SK-N-SH (cell line): ENCODE measurements around the gene C6orf136. TPM values are rescaled to one million over a fixed set of nuclear protein-coding genes. Genes with fewer than 3 reads are reported as not detected.

Experiments
- CTCF ChIA-PET: fragments of 300-600, 350-600 bp; formaldehyde crosslinking; extraction: SDS; loops from one replicate; lab custom pipeline; 2021; lab: Yijun Ruan, JAX
- POLR2A ChIA-PET: fragments of 350-600 bp; sonication (Branson Sonifier 250); formaldehyde crosslinking; extraction: SDS; loops from one replicate; lab custom pipeline; 2020; ENCODE audit warnings: antibody characterized with exemption, inconsistent platforms; lab: Yijun Ruan, JAX
- DNase-seq: peaks from one replicate; pipeline ENCODE4 v3.0.0; 2012
- H2AFZ ChIP-seq: fragments of 200-600 bp; sonication (generic); 2 replicates; pipeline ENCODE4 v1.8.1; 2016; ENCODE audit warnings: antibody characterized with exemption, mild to moderate bottlenecking, low read depth
- H3F3A ChIP-seq: fragments of 200-600 bp; sonication (generic); replicated peaks from 2 replicates; pipeline ENCODE3; 2016; ENCODE audit warnings: antibody characterized with exemption, mild to moderate bottlenecking; ENCODE audit not compliant: insufficient read depth
- H3K27ac ChIP-seq, 2 experiments: fragments of 200-500 bp in 1 of 2; fragments of 200-600 bp in 1 of 2; sonication (Bioruptor generic) in 1 of 2; sonication (generic), shearing (Covaris generic) in 1 of 2; 2 replicates each; pipeline versions ENCODE4 v1.5.1 to v1.6.1; 2014 to 2016; ENCODE audit warnings: low read depth in 2 of 2, inconsistent platforms in 1 of 2, low read length in 1 of 2, mild to moderate bottlenecking in 1 of 2, mixed read lengths in 1 of 2
- H3K27me3 ChIP-seq: fragments of 200-600 bp; sonication (generic), shearing (Covaris generic); 2 replicates; pipeline ENCODE4 v1.6.1; 2016; ENCODE audit warnings: mixed run types; ENCODE audit not compliant: insufficient read depth
- H3K36me3 ChIP-seq, 2 experiments: fragments of 200-500 bp in 1 of 2; fragments of 200-600 bp in 1 of 2; sonication (Bioruptor generic) in 1 of 2; sonication (generic) in 1 of 2; replicated peaks in 1 of 2; 2 replicates each; pipeline versions ENCODE3 to v1.5.1; 2014 to 2016; ENCODE audit warnings: low read length in 1 of 2, mild to moderate bottlenecking in 1 of 2; ENCODE audit not compliant: insufficient read depth in 2 of 2, control insufficient read depth in 1 of 2
- H3K4me1 ChIP-seq, 2 experiments: fragments of 200-500 bp in 1 of 2; fragments of 200-600 bp in 1 of 2; sonication (Bioruptor generic) in 1 of 2; sonication (generic), shearing (Covaris generic) in 1 of 2; 2 replicates each; pipeline versions ENCODE4 v1.5.1 to v1.6.1; 2014 to 2016; ENCODE audit warnings: low read depth in 1 of 2, low read length in 1 of 2, mixed run types in 1 of 2; ENCODE audit not compliant: insufficient read depth in 2 of 2, control insufficient read depth in 1 of 2
- H3K4me2 ChIP-seq: fragments of 200-600 bp; sonication (generic), shearing (Covaris generic); 2 replicates; pipeline ENCODE4 v1.6.1; 2017; ENCODE audit warnings: mixed run types
- H3K4me3 ChIP-seq, 2 experiments: fragments of 200-500 bp in 1 of 2; fragments of 200-600 bp in 1 of 2; sonication (Bioruptor generic) in 1 of 2; sonication (generic), shearing (Covaris generic) in 1 of 2; 2 replicates each; pipeline versions ENCODE4 v1.5.1 to v1.8.1; 2014 to 2016; ENCODE audit warnings: low read depth in 2 of 2, inconsistent platforms in 1 of 2, low read length in 1 of 2, mild to moderate bottlenecking in 1 of 2, mixed read lengths in 1 of 2, moderate library complexity in 1 of 2
- H3K79me2 ChIP-seq: fragments of 200-600 bp; sonication (generic); 2 replicates; pipeline ENCODE4 v1.8.1; 2017; ENCODE audit warnings: mild to moderate bottlenecking; ENCODE audit not compliant: insufficient read depth
- H3K9ac ChIP-seq: fragments of 200-600 bp; sonication (generic); 2 replicates; pipeline ENCODE4 v1.6.1; 2017; ENCODE audit warnings: mixed run types
- H3K9me2 ChIP-seq: fragments of 200-600 bp; sonication (generic); 2 replicates; pipeline ENCODE4 v1.6.1; 2017; ENCODE audit warnings: mixed run types
- H3K9me3 ChIP-seq: fragments of 200-600 bp; sonication (generic); 2 replicates; pipeline ENCODE4 v1.6.1; 2017; ENCODE audit warnings: mixed run types, mild to moderate bottlenecking, moderate library complexity
- H4K20me1 ChIP-seq: fragments of 200-600 bp; sonication (generic); 2 replicates; pipeline ENCODE4 v1.6.1; 2017; ENCODE audit warnings: mild to moderate bottlenecking, mixed run types; ENCODE audit not compliant: insufficient read depth
- ELF1 ChIP-seq: IDR thresholded peaks from 2 replicates; pipeline ENCODE4 v1.4.0; 2012
- EZH2phosphoT487 ChIP-seq: fragments of 200-600 bp; sonication (generic); IDR thresholded peaks from 2 replicates; pipeline ENCODE4 v1.6.1; 2017; ENCODE audit warnings: low read depth, mixed run types, mild to moderate bottlenecking, antibody characterized with exemption, moderate library complexity, borderline replicate concordance
- FOXJ3 ChIP-seq: sonication (generic); formaldehyde crosslinking; IDR thresholded peaks from 2 replicates; pipeline ENCODE4 v1.5.1; 2020; ENCODE audit warnings: mild to moderate bottlenecking, missing genetic modification reagents
- JUND ChIP-seq: IDR thresholded peaks from 2 replicates; pipeline ENCODE4 v1.4.0; 2012
- MXI1 ChIP-seq: IDR thresholded peaks from 2 replicates; pipeline ENCODE4 v1.6.1; 2012; ENCODE audit warnings: mild to moderate bottlenecking, low read depth, low read length, improper control_type of control experiment
- NFIC ChIP-seq: IDR thresholded peaks from 2 replicates; pipeline ENCODE4 v1.4.0; 2012; ENCODE audit warnings: borderline replicate concordance
- NRF1 ChIP-seq: IDR thresholded peaks from 2 replicates; pipeline ENCODE4 v1.6.1; 2012; ENCODE audit warnings: low read depth, mild to moderate bottlenecking, low read length
- POLR2AphosphoS5 ChIP-seq: IDR thresholded peaks from 2 replicates; pipeline ENCODE4 v1.6.1; 2012; ENCODE audit warnings: low read depth, low read length
- SIN3A ChIP-seq: IDR thresholded peaks from 2 replicates; pipeline ENCODE4 v1.6.1; 2012; ENCODE audit warnings: low read depth, mild to moderate bottlenecking, low read length, moderate library complexity, borderline replicate concordance
- SMC3 ChIP-seq: IDR thresholded peaks from 2 replicates; pipeline ENCODE4 v1.6.1; 2012; ENCODE audit warnings: low read depth, low read length, improper control_type of control experiment
- TEAD4 ChIP-seq: IDR thresholded peaks from 2 replicates; pipeline ENCODE4 v1.4.0; 2012; ENCODE audit warnings: mild to moderate bottlenecking, borderline replicate concordance; ENCODE audit not compliant: insufficient read depth
- WGBS: methylation state at CpG from one replicate; pipeline ENCODE4 v1.1.6; 2017; ENCODE audit warnings: low lambda C conversion rate; 5-methylcytosine and 5-hydroxymethylcytosine counted together
- polyA plus RNA-seq, 3 experiments: library from polyadenylated mRNA; depleted of rRNA; stranded (reverse); fragments of >200 nt; gene quantifications; 2 replicates each; pipeline ENCODE4 v1.2.3, GENCODE V29; 2012
- TF ChIP-seq, protein P1 (sequence below): IDR thresholded peaks from 2 replicates; pipeline ENCODE4 v1.4.0; 2012; ENCODE audit warnings: low read depth, borderline replicate concordance
- TF ChIP-seq, protein P2 (sequence below): IDR thresholded peaks from 2 replicates; pipeline ENCODE4 v1.4.0; 2012; ENCODE audit warnings: low read depth, borderline replicate concordance
- TF ChIP-seq, protein P3 (sequence below): fragments of 150-350 bp; IDR thresholded peaks from 2 replicates; pipeline ENCODE4 v1.6.1; 2017; ENCODE audit warnings: antibody characterized with exemption, low read length, low read depth, borderline replicate concordance
- TF ChIP-seq, protein P4 (sequence below): IDR thresholded peaks from 2 replicates; pipeline ENCODE4 v1.6.1; 2012; ENCODE audit warnings: mild to moderate bottlenecking, low read depth, low read length, moderate library complexity
- TF ChIP-seq, protein P5 (sequence below): fragments of 150-350 bp; IDR thresholded peaks from 2 replicates; pipeline ENCODE4 v1.6.1; 2016; ENCODE audit warnings: mild to moderate bottlenecking, low read depth, low read length

Gene C6orf136
- polyA plus RNA-seq, 1 of the 3 experiments (the other 2 are of a cell fraction): 14.3 TPM

DNA sequence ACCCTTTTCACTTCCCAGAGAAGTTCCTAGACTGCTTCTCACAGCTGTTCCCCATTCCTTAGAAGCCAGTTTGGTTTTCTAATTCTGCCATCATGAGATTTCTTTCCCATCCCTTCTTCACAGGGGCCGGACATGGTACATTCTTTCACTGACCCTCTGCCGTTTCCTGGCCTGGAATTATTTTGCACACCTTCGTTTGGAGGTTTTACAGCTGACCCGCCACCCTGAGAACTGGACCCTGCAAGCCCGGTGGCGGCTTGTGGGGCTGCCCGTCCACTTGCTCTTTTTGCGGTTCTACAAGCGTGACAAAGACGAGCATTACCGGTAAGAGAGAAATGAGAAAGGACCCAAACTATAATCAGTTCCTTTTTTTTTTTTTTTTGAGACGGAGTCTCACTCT is 4.2 kb downstream of the C6orf136 start:
- POLR2A ChIA-PET: interaction anchor here (1.4 kb wide), 1 partner anchor 10 kb away, joined by 3 read pairs; no protein-coding TSS in a partner anchor
- H3K9ac ChIP-seq: no peak overlapping the region
- peaks cover 25% of the 10 kb centered on the region; the same call in 1 of the 2 replicates for H3K79me2 ChIP-seq
- no peaks in the 10 kb centered on the region for H4K20me1 ChIP-seq
- DNase-seq: no peak
- WGBS: 94% methylated on average over 12 of the region's 12 CpGs
- CTCF ChIA-PET: interaction anchor here (0.9 to 2.6 kb wide), 3 partner anchors 22 to 80 kb away, joined by 3 to 8 read pairs (median 7); partner anchors contain the start of gene DHX16
- TF ChIP-seq, protein P1, sequence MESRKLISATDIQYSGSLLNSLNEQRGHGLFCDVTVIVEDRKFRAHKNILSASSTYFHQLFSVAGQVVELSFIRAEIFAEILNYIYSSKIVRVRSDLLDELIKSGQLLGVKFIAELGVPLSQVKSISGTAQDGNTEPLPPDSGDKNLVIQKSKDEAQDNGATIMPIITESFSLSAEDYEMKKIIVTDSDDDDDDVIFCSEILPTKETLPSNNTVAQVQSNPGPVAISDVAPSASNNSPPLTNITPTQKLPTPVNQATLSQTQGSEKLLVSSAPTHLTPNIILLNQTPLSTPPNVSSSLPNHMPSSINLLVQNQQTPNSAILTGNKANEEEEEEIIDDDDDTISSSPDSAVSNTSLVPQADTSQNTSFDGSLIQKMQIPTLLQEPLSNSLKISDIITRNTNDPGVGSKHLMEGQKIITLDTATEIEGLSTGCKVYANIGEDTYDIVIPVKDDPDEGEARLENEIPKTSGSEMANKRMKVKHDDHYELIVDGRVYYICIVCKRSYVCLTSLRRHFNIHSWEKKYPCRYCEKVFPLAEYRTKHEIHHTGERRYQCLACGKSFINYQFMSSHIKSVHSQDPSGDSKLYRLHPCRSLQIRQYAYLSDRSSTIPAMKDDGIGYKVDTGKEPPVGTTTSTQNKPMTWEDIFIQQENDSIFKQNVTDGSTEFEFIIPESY: no peak
- no peak for TF ChIP-seq MXI1
- TF ChIP-seq FOXJ3 (CRISPR knock-in tag): no peak
- TF ChIP-seq TEAD4: no peak
- no peak for TF ChIP-seq SMC3
- TF ChIP-seq EZH2phosphoT487: no peak
- TF ChIP-seq, protein P2, sequence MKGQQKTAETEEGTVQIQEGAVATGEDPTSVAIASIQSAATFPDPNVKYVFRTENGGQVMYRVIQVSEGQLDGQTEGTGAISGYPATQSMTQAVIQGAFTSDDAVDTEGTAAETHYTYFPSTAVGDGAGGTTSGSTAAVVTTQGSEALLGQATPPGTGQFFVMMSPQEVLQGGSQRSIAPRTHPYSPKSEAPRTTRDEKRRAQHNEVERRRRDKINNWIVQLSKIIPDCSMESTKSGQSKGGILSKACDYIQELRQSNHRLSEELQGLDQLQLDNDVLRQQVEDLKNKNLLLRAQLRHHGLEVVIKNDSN: no peak
- no peak for TF ChIP-seq NRF1
- no peak for TF ChIP-seq SIN3A
- TF ChIP-seq, protein P3, sequence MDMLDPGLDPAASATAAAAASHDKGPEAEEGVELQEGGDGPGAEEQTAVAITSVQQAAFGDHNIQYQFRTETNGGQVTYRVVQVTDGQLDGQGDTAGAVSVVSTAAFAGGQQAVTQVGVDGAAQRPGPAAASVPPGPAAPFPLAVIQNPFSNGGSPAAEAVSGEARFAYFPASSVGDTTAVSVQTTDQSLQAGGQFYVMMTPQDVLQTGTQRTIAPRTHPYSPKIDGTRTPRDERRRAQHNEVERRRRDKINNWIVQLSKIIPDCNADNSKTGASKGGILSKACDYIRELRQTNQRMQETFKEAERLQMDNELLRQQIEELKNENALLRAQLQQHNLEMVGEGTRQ: no peak
- H3K4me1 ChIP-seq: peaks cover 0 to 6% of the 10 kb centered on the region in 2 experiments; a peak in 2 of 4 replicates
- H3K9me3 ChIP-seq: no peaks in the 10 kb centered on the region
- H3F3A ChIP-seq: peaks cover 9% of the 10 kb centered on the region
- no peak overlapping the region for H3K4me3 ChIP-seq
- H3K9me2 ChIP-seq: no peaks in the 10 kb centered on the region
- no peak overlapping the region for H3K27ac ChIP-seq
- H3K36me3 ChIP-seq: peaks cover 23 to 32% of the 10 kb centered on the region in 2 experiments
- no peak overlapping the region for H2AFZ ChIP-seq
- H3K4me2 ChIP-seq: no peak overlapping the region
- H3K27me3 ChIP-seq: no peaks in the 10 kb centered on the region

DNA sequence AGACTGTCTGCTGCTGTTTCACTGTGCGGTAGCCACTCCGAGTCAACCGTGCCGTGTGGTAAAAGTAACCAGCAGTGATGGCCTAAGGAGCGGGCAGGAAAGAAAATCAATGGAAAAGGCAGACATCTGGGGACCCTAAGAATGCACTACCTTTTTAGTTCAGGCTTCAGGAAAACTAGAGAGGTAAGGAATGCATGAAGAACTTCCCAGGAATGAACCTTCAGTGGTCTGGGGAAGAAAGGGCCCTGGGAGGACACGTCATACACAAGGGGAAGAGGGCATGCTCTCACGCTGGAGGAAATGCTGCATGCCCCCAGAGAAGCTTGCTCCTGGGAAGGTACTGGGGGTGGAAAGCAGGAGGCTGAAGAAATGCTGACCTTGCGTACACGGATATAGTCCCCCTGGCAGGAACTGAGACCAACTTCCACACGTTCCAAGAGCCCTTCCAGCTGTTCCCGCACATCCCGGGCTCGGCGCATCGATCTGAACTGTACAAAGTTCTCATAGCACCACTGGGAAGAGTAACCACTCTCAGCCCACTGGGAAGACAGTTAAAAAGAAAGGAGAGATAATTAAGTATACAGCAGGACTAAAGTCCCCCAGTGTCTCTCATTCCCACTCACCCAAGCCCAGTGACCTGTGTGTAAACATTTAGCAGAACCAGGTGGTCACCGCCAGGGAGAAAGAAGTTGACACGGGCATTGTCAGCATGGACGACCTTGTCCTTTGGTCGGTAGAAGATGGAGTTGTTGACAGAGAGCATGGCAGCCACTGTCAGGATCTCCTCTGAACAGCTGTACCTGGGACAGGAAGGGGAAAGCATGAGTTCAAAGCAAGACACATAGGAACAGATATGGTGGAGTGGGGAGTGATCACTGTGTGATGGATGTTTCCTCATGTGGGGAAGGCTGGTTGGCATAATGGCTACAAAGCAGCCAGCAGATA is 8.1 kb downstream of the C6orf136 start:
- no peak overlapping the region for H3K27ac ChIP-seq
- H3K4me2 ChIP-seq: no peak overlapping the region
- DNase-seq: no peak
- no peaks in the 10 kb centered on the region for H3K9me3 ChIP-seq
- H3K9me2 ChIP-seq: no peaks in the 10 kb centered on the region
- no peaks in the 10 kb centered on the region; the same call in 1 of the 2 replicates for H3K79me2 ChIP-seq
- no peak overlapping the region for H3K9ac ChIP-seq
- H3K27me3 ChIP-seq: no peaks in the 10 kb centered on the region
- no peaks in the 10 kb centered on the region for H4K20me1 ChIP-seq
- H3K4me3 ChIP-seq: no peak overlapping the region
- H3K4me1 ChIP-seq: no peaks in the 10 kb centered on the region
- POLR2A ChIA-PET: no interaction called here
- WGBS: 94% methylated on average over 19 of the region's 19 CpGs
- CTCF ChIA-PET: interaction anchor here (1.2 to 2.0 kb wide), 2 partner anchors 24 to 68 kb away, joined by 3 to 7 read pairs; no protein-coding TSS in a partner anchor
- H3F3A ChIP-seq: peaks cover 4% of the 10 kb centered on the region
- peaks cover 34 to 56% of the 10 kb centered on the region in 2 experiments for H3K36me3 ChIP-seq
- H2AFZ ChIP-seq: no peak overlapping the region
- TF ChIP-seq, protein P4, sequence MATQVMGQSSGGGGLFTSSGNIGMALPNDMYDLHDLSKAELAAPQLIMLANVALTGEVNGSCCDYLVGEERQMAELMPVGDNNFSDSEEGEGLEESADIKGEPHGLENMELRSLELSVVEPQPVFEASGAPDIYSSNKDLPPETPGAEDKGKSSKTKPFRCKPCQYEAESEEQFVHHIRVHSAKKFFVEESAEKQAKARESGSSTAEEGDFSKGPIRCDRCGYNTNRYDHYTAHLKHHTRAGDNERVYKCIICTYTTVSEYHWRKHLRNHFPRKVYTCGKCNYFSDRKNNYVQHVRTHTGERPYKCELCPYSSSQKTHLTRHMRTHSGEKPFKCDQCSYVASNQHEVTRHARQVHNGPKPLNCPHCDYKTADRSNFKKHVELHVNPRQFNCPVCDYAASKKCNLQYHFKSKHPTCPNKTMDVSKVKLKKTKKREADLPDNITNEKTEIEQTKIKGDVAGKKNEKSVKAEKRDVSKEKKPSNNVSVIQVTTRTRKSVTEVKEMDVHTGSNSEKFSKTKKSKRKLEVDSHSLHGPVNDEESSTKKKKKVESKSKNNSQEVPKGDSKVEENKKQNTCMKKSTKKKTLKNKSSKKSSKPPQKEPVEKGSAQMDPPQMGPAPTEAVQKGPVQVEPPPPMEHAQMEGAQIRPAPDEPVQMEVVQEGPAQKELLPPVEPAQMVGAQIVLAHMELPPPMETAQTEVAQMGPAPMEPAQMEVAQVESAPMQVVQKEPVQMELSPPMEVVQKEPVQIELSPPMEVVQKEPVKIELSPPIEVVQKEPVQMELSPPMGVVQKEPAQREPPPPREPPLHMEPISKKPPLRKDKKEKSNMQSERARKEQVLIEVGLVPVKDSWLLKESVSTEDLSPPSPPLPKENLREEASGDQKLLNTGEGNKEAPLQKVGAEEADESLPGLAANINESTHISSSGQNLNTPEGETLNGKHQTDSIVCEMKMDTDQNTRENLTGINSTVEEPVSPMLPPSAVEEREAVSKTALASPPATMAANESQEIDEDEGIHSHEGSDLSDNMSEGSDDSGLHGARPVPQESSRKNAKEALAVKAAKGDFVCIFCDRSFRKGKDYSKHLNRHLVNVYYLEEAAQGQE: no peak
- TF ChIP-seq, protein P5, sequence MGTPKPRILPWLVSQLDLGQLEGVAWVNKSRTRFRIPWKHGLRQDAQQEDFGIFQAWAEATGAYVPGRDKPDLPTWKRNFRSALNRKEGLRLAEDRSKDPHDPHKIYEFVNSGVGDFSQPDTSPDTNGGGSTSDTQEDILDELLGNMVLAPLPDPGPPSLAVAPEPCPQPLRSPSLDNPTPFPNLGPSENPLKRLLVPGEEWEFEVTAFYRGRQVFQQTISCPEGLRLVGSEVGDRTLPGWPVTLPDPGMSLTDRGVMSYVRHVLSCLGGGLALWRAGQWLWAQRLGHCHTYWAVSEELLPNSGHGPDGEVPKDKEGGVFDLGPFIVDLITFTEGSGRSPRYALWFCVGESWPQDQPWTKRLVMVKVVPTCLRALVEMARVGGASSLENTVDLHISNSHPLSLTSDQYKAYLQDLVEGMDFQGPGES: no peak
- TF ChIP-seq POLR2AphosphoS5: no peak
- no peak for TF ChIP-seq ELF1
- TF ChIP-seq SIN3A: no peak
- no peak for TF ChIP-seq JUND
- no peak for TF ChIP-seq NFIC
